Measurements from ENCODE around the gene NPAS3.

GRCh38 chr14:33271216-33271615 lies 332.5 kb downstream of the NPAS3 start:
- no peak for TF ChIP-seq POLR2A (IDR thresholded peaks at IDR 0.05)
- no peak for TF ChIP-seq CTCF (IDR thresholded peaks at IDR 0.05 in 8 of 11, conservative IDR thresholded peaks at IDR 0.05 in 3 of 11)
